NCI-H1694 (cell line): ENCODE results near the gene AKR1B15.
"Not testable (repeated sequence)": the region's sequence is repeated elsewhere in the genome, so short reads cannot be mapped to it uniquely, and the experiment has no call there.

Experiments
- DNase-seq: peaks from one replicate; lab custom pipeline; 2025; lab: John Stamatoyannopoulos, UW

The AKR1B15 gene

DNA sequence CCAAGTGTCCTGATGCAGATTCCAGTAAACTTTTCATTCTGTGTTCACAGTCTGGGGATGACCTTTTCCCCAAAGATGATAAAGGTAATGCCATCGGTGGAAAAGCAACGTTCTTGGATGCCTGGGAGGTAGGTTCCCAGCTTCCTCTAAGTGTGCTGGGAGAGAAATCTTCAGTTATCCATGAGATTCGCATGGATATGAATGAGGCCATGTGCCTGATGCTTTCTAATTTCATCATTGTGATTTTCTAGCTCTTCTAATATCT, 16.0 kb upstream of the AKR1B15 start:
- DNase-seq, result no peak

DNA sequence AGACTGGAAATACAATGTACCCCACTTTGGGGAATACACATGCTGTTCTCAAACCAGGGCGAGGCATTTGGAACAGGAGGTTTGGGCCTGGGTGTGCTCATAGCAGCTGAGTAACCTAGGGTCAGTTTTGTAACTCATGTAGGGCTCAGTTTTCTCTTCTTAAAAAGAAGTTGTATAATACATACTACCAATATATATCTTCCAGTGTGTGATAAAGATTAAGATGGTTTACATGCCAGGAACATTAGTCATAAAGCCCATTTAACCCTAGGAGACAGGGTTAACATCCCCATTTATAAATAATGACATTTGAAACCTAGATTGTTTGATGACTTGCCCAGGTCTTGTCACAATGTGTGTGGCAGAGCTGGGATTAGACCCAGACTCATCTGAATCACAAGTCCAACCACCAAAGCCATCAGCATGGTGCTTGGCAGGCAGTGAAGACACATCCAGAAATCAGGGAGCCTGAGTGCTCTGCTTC, 15.6 kb upstream of the AKR1B15 start:
- DNase-seq, result no peak

DNA sequence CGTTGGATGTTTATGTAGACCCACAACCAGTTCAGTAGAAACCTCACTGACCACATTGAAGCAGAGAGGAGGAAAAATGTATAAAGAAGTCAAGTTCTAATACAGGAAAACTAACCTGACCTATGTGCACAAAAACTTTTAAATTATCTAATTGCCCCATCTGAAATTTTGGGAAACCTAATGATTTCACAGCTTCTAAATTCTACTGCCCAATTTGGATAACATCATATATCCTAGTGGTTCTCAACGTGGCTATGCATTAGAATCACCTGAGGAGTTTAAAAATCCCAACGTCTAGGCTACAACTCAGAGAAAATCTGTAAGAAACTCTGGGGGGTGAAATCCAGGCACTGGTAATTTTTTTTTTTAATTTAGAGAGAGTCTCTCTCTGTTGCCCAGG, 14.3 kb upstream of the AKR1B15 start:
- DNase-seq, result no peak

DNA sequence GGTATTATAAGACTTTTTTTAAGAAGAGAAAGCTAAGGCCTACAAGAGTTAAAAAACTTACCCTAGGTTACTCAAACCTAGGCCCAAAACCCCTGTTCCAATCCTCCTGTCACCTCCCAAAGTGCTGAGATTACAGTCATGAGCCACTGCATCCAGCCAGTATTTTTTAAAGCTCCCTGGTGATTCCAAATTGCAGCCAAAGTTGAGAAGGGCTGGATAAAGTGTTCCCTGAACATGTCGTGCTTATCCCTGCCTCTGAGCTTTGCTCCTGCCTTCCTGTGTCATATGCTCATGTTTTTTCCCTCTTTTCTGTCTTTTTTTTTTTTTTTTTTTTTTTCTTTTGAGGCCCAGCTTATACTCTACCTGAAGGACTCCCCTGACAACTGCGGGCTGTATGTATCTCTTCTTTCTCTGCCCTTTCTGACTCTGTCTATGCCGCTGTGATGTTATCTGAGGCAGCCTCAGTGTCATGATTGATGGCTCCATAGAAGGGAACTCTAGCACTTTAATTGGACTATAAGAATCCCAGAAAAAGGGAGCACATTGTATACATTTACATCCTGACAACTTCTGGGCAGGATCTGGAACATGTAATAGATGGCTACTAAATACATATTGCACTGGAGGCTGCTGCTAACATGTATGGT, 13.5 kb upstream of the AKR1B15 start:
- no peak for DNase-seq

DNA sequence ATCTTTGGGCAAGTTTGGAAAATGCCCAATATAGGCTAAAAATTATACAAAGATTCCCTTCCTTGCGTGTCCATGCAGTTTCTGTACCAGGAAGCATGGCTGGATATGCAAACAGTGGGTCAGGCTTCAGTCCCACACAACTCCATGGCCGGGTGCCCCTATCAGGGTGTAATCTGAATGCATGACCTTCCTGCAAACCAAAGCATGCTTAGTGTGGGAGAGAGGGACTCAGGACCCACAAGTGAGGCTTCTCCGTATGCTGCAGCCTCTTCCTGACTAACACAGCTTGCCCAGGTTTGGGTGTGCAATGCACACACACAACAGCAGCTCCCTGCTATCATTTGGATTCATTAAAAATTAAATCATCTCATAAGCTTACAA, 13.0 kb upstream of the AKR1B15 start:
- no peak for DNase-seq

DNA sequence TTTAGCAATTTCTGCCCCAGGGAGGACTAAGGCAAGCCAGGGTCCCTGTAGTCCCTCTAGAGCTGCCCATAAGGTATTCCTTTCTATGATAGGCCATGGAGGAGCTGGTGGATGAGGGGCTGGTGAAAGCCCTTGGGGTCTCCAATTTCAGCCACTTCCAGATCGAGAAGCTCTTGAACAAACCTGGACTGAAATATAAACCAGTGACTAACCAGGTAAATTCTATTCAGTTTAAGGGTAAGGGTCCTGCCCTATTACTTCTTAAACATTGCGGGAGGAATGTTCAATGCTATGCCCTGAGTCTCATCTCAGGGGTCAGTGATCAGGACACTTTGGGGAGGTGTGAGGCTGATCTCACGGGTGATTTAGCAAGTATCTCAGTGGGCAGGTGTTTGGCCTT, 12.4 kb upstream of the AKR1B15 start:
- DNase-seq, result not testable (repeated sequence)

DNA sequence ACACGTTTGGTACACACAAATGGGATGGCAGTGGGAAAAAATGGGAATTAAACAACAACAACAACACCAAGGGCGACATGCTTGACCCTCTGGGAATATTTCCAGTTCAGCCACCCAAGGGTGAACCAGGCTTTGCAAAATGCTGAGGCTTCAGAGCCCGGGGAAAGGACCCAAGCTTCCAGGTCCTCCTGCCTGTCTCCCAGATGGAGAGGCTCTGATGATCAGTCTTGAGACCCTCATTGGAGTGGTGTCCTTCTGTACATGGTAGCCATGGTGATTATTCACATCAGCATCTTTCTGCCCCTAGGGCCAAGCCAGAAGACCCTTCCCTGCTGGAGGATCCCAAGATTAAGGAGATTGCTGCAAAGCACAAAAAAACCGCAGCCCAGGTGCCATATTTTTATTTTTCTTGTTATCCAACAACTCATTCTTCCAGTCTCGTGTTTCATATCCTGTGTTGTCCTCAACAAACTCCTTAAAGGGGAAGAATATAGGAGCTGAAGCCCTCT, 11.6 kb upstream of the AKR1B15 start:
- DNase-seq, result not testable (repeated sequence)

DNA sequence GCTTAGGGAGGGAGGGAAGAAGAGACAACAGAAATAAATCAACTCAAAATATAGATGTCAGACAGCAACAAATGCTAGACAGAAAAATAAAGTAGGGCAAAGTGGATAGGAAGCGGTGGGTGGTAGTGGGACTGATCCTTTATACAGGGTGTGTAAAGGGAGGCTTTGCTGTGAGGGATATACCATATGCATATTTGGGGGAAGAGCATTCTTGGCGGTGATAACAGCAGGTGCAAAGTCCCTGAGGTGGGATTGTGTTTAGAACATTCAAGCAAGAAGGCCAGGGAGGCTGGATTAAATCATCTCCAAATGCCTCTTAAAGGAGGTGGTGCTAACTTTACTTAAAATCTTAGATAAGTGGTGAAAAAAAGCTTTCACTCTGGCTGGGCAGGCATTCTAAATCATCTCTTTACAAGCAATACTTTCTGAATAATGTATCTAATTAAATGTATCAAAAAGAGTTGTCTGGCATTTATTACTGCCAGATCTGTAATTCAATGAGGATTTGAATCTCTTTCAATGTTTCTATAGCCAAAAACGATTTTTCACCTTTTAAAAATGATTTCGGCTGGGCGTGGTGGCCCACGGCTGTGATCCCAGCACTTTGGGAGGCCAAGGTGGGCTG, 9.4 kb upstream of the AKR1B15 start:
- no peak for DNase-seq

DNA sequence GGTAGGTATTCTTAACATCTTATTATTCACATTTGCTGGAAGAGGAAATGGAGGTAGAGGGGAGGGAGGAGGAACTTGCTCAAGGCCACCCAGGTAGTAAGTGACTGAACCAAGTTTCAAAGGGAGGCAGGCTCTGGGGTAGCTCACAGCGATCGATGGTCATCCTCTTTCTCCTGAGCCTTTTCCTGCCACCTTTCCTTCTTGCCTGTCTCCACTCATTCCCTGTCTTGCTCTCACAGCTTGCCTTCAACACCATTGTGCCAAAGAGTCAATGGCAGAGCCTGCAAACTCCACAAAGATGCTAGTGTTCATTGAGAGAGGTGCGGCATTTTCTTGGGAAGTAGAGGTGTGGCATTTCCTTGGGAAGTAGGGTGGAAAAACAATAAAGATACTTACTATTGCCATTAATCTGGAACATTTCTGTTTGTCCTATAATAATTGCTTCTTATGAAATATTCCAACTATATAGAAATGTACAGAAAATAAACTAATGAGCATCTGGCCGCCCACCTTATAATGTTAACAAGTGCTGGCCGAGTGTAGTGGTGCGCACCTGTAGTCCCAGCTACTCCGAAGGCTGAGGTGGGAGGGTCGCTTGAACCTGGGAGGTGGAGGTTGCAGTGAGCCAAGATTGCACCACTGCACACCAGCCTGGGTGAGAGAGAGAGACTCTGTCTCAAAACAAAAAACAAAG, 7.3 kb upstream of the AKR1B15 start:
- not testable (repeated sequence) for DNase-seq

DNA sequence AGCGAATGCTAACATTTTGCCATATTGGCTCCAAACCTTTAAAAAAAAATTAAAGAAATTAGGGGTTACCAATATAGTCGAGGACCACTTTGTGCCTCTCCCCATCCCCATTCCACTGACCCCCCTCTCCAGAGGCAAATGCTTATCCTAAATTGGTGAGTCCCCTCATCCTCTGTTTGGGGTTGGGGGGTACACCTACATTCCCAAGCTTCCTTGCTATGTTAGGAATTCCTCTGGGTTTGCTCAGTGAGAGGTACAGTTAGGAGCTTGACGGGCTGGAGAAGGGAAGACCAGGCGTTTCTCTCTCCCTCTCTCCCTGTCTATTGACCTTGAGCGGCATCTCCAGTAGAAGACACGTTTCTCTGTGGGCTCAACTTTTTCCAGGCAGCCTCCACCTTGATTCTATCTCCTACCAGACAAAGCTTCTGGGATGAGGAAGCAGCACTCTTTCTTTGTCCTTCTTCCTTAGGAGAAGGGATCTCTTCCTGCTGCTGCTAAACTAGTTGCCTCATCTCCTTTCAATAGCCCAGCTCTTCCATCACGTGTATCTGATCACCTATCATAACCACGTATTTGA, 6.6 kb upstream of the AKR1B15 start:
- no peak for DNase-seq

DNA sequence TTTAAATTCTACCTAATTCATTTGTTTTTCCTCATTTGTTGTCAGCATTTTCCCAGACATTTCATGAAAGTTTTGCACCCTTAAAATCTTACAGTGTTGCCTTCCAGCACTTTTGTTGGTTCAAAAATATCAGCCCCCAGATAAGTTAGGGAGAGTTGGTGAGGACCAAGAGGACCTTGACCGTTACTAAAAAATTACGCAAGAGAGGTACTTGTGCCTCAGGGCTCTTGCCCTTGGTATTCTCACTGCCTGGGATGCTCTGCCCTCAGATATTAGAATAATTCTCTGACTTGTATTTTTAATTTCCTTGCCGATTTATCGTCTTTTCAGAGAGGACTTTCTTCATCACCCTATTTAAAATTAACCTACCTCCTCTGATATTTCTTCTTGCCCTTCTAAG, 3.5 kb upstream of the AKR1B15 start:
- no peak for DNase-seq

DNA sequence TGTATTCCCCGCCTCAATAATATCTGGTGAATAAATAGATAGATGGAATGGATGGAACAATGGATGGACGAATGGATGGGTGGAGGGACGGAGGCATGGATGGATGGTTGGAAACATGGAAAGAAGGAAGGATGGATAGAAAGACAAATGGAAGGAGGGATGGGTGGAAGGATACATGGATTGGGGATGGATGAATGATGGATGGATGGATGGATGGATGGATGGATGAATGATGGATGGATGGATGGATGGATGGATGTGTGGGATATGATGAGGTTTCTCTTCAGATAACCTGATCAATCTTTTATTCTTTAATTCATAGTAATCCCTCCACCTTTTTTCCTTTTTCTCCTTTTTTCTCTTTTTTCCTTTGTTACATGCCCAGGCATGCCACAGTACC, 3.0 kb upstream of the AKR1B15 start:
- DNase-seq, result no peak

DNA sequence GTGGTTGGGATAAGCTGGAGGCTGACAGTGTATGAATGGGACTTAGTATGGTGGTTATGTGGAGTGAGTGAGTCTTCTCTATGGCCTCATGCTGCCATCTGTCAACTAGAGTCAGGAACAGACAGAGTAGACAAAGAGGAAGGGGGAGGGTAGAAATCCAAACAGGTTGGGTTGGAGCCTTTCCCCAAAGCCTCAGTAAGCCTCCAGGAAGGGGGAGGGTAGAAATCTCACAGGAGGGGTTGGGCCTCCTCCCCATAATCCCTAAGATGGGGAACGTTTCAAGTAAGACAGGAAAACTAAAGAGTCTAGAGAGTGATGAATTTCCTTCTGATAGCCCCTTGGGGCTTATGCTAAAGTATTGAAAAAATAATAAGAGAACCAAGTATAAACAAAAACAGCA, 2.0 kb upstream of the AKR1B15 start:
- peak; percentile 74 for DNase-seq

DNA sequence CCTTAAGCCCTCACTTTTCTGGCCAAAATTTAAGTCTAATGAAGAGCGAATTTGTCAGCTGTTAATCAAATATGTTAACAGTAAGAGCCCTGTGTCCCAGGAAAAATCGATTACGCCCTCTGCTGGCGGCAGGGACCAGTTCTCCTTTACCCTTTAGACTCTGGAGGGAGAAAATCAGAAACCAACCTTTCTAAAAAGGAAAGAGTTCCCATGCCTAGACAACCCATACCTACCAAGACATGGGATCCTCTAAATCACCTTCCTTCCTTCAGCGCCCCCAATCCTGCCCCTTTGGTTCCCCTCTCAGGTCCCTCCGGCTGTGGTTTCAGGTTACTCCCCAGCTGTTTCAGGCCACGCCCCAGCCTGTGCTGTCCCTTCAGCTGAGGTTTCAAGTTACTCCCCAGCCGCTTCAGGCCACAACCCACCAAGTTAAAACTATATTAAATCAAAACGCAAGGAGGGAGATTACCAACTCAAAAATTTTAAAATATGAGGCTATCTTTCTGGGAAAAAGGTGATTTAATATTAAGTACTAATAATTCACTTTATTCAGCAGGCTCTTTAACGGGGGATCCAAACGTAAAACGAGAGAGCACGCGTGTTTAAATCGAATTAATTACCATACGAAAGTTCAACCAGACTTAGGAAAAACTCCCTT, 1.4 kb upstream of the AKR1B15 start:
- peak; percentile 83 for DNase-seq

DNA sequence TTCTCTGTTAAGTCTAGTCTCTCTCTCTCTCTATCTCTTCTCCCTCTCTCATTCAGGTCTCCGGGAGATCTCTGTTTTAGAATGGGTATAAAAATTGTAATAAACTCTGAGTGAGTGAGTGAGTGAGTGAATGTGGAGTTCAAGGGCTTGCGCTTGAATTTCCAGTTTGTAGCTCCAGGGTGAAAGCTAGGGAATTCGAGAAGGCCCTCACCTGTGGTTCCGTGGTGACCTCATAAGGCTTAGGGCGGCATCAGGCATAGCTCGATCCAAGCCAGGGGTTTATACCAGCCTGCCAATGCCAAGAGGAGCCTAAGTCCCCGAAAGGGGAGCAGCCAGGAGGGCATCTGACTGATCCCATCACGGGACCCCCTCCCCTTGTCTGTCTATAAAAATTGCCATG, 456 bp downstream of the AKR1B15 start:
- no peak for DNase-seq

DNA sequence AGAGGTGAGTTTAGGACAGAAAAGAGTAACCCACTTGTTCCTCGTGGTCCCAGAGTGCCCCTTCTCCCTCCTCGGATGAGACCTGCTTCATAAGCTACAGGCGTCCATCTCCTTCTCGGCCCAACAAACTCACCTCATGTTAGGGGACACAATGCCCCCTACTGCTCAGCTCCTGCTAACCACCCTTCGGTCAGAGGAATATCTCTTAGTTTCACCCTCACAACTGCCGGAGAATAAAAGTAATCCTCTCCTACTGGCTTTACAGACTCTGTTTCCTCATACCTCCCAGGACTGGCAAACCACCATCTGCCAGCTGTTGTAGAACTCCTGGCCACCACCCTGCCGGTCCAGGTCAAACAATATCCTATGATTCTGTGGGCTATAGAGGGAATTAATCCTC, 3.2 kb downstream of the AKR1B15 start:
- DNase-seq, result no peak

DNA sequence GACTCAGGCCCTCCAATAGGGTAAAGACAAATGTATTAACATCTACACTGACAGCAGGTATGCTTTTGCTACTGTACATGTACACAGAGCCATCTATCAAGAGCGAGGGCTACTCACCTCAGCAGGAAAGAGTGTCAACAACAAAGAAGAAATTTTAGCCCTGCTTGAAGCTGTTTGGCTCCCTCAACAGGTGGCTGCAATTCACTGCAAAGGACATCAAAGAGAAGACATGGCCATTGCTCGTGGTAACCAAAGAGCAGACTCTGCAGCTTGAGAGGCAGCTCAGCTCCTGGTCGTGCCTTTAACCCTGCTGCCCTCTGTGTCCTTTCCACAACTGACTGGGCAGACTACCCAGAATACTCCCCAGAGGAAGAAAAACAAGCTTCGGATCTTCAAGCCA, 5.1 kb downstream of the AKR1B15 start:
- no peak for DNase-seq

DNA sequence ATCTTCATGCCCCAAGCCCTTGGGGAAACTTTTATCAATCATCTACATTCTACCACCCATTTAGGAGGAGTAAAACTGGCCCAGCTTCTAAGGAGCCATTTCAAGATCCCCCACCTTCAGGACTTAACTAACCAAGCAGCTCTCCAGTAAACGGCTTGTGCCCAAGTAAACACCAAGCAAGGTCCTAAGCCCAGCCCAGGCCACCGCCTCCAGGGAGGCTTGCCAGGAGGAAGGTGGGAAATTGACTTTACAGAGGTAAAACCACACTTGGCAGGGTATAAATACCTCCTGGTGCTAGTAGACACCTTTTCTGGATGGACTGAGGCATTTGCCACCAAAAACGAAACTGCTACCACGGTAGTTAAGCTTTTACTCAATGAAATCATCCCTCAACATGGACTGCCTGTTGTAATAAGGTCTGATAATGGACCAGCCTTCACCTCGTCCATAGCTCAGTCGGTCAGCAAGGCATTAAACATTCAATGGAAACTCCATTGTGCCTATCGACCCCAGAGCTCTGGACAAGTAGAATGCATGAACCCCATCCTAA, 5.6 kb downstream of the AKR1B15 start:
- DNase-seq, result no peak

DNA sequence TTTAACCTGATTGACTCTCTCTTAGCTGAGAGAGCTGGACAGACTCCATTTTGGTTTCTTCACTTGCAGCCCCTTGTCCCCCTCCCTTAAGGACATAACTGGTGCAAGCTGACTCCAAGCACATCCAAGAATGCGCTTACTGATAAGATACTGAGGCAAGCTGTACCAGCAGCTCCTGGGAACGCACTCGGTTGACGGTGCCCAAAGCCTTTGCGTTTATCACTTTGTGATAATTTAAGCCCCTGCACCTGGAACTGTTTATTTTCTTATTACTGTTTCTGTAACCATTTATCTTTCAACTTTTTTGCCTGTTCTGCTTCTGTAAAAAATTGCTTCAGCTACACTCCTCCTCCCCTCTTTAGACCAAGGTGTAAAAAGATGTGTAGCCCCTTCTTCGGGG, 8.5 kb downstream of the AKR1B15 start:
- no peak for DNase-seq

DNA sequence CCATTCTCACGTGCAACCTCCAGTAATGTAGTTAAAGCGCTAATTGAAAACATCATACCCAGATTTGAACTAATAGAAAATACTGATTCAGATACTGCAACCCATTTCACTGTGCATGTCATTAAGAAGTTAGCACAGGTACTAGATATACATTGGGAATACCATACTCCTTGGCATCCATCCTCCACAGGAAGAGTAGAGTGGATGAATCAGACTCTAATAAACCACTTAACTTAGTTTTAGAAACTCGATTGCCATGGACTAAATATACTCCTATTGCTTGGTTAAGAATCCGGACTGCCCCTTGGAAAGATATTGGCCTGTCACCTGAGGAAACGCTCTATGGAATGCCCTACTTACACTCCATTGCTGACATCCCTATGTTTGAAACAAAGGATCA, 9.5 kb downstream of the AKR1B15 start:
- DNase-seq, result no peak

DNA sequence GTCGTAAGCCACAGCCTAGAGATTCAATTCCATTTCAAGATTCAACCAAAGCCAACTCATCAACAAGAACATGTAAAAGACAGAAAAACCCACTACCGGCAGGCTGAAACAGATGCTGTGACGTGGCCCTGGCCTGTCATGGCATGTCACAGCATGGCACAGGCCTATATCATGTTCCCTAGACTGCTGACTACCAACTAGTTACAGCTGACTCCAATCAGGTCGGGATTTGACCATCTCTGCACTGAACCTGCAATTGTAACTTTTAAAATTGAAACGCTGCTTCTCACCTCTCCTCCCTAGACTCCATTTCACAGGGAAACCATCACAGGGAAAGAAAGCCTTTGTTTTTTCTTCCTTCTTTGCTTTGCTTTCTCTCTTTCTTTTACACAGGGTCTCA, 12.7 kb downstream of the AKR1B15 start:
- DNase-seq, result not testable (repeated sequence)

DNA sequence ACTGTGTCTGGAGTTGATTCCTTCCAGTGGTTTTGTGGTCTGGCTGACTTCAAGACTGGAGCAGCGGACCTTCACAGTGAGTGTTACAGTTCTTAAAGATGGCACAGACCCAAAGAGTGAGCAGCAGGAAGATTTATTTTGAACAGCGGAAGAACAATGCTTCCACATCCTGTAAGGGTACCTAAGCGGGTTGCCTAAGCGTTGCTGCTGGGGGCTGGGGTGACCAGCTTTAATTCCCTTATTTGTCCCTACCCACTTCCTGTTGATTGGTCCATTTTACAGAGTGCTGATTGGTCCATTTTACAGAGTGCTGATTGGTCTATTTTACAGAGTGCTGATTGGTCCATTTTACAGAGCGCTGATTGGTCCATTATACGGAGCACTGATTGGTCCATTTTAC, 13.2 kb downstream of the AKR1B15 start:
- no peak for DNase-seq
